ENCODE results near the gene NPIPA8. TPM values are rescaled to one million over a fixed set of nuclear protein-coding genes. Genes with fewer than 3 reads are reported as not detected.
A peak's percentile ranks its signal among the peaks of the same experiment; 100 is the strongest.
"Not testable (repeated sequence)": the region's sequence is repeated elsewhere in the genome, so short reads cannot be mapped to it uniquely, and the experiment has no call there.

Gene NPIPA8
- total RNA-seq (2011; cell fraction: chromatin; rRNA removed; ENCODE audit: low replicate concordance), result 4.8 and 17.6 TPM in 2 replicates
- 1.7 and 2.2 TPM in 2 replicates for total RNA-seq (2011; cell fraction: nucleolus; rRNA removed)
- total RNA-seq (2011; cell fraction: nucleoplasm; rRNA removed), result 1.2 TPM in 2 replicates
- total RNA-seq (2014; rRNA removed), result 1.8 and 4.8 TPM in 2 replicates
- total RNA-seq (2014; rRNA removed; fragmentation: Illumina TruSeq; extraction: Trizol), result 11.0 and 11.2 TPM in 2 replicates
- total RNA-seq (2015; rRNA removed; fragmentation: Illumina TruSeq; extraction: Trizol), result 9.8 and 17.3 TPM in 2 replicates
- 10.9 and 12.1 TPM in 2 replicates for total RNA-seq (2021)
- polyA plus RNA-seq (2011; rRNA removed), result 4.6 and 5.3 TPM in 2 replicates
- 6.7 and 13.4 TPM in 2 replicates for polyA plus RNA-seq (2011; cell fraction: cytosol; rRNA removed)
- polyA plus RNA-seq (2011; cell fraction: nucleus; rRNA removed), result 3.1 and 19.7 TPM in 2 replicates
- polyA plus RNA-seq (2012), result 10.9 and 11.4 TPM in 2 replicates
- 15.0 and 28.9 TPM in 2 replicates for polyA plus RNA-seq (2014; fragmentation: Illumina TruSeq; extraction: Trizol)
- 1 to 10 TPM; 2.9 to 3.0 TPM for polyA plus RNA-seq (2014; fragmentation: Nextera tagmentation; extraction: Ambion mirVana)
- 9.1 and 12.0 TPM in 2 replicates for polyA plus RNA-seq (2014; rRNA removed)
- 0.60 TPM in 1 of 2 replicates, not detected in the other for polyA minus RNA-seq (2011; rRNA and poly(A)+ RNA removed)
- polyA minus RNA-seq (2011; cell fraction: cytosol; rRNA and poly(A)+ RNA removed), result 1.3 TPM in 1 of 2 replicates, not detected in the other
- 0.89 TPM in 1 of 2 replicates, not detected in the other for polyA minus RNA-seq (2011; cell fraction: nucleus; rRNA and poly(A)+ RNA removed)
- Bru-seq, nascent RNA, result not detected
- percentile 6 among the genes with signal in this experiment for BruChase-seq, experiment 1, labeled RNA remaining after a 2-hour chase
- not detected for BruChase-seq, experiment 2, labeled RNA remaining after a 6-hour chase
- long read RNA-seq, experiment 1, partial matches to known transcripts, result 2 of 2 reads
- long read RNA-seq, experiment 1, other reads (novel, unspliced or antisense), result 0 of 2 reads
- long read RNA-seq, experiment 2, result 0 reads
- long read RNA-seq, experiment 3, result 0 reads

GRCh38 chr16:18336636-18337035 lies at the start of gene NPIPA8:
Gene NPIPA8, minus strand, starts transcription at chr16:18336736. Its CDS starts 4,074 bp downstream, at chr16:18332662.
- FAIRE-seq; BruUV-seq (replicated peaks); H3K4me1 ChIP-seq (replicated peaks in 1 of 2; ENCODE audit: control insufficient read depth in 2 of 2, insufficient read depth in 2 of 2, low read length in 2 of 2); H4K20me1 ChIP-seq (replicated peaks; ENCODE audit: control insufficient read depth, insufficient read depth, low read length); CTCF ChIA-PET (ENCODE audit: low intra/inter-chr PET ratio); H3K36me3 ChIP-seq (ENCODE audit: control insufficient read depth, insufficient read depth, low read length); H3K4me2 ChIP-seq (ENCODE audit: insufficient read depth, low read length); H3K79me2 ChIP-seq (ENCODE audit: control insufficient read depth, insufficient read depth, low read length); H3K9ac ChIP-seq (ENCODE audit: insufficient read depth in 1 of 2, low read depth in 2 of 2, low read length in 2 of 2); ATAC-seq; DNase-seq (ENCODE audit: extremely low read depth in 1 of 4, low spot score in 3 of 4); H3K9me3 ChIP-seq (replicated peaks; ENCODE audit: control insufficient read depth, insufficient read depth, low read depth, low read length); H3K4me3 ChIP-seq; H2AFZ ChIP-seq (ENCODE audit: low read depth, low read length); POLR2A ChIA-PET; H3K27ac ChIP-seq (ENCODE audit: extremely low read depth, low read depth, low read length); intact Hi-C loops (cut with micrococcal nuclease); H3K27me3 ChIP-seq (ENCODE audit: control insufficient read depth in 2 of 2, insufficient read depth in 2 of 2, low read length in 2 of 2); H3K9me1 ChIP-seq (ENCODE audit: control insufficient read depth, insufficient read depth, low read length); in situ Hi-C loops (cut with MboI): not testable (repeated sequence)
- no CpG with 5 or more reads among the region's 21 CpGs for WGBS (ENCODE audit: insufficient coverage, low coverage, missing lambda C conversion rate)

GRCh38 chr16:18385285-18385684 lies 48.7 kb upstream of the NPIPA8 start:
- H3K79me2 ChIP-seq (ENCODE audit: control insufficient read depth, insufficient read depth, low read length); DNase-seq (ENCODE audit: extremely low read depth in 1 of 4, low spot score in 3 of 4); H3K4me3 ChIP-seq; H3K9me1 ChIP-seq (ENCODE audit: control insufficient read depth, insufficient read depth, low read length); H2AFZ ChIP-seq (ENCODE audit: low read depth, low read length); CTCF ChIA-PET (ENCODE audit: low intra/inter-chr PET ratio); H3K4me2 ChIP-seq (ENCODE audit: insufficient read depth, low read length); BruUV-seq (replicated peaks); intact Hi-C loops (cut with micrococcal nuclease); H3K36me3 ChIP-seq (ENCODE audit: control insufficient read depth, insufficient read depth, low read length); H3K4me1 ChIP-seq (replicated peaks in 1 of 2; ENCODE audit: control insufficient read depth in 2 of 2, insufficient read depth in 2 of 2, low read length in 2 of 2); FAIRE-seq; H4K20me1 ChIP-seq (replicated peaks; ENCODE audit: control insufficient read depth, insufficient read depth, low read length); in situ Hi-C loops (cut with MboI); H3K27me3 ChIP-seq (ENCODE audit: control insufficient read depth in 2 of 2, insufficient read depth in 2 of 2, low read length in 2 of 2); H3K9ac ChIP-seq (ENCODE audit: insufficient read depth in 1 of 2, low read depth in 2 of 2, low read length in 2 of 2); H3K27ac ChIP-seq (ENCODE audit: extremely low read depth, low read depth, low read length); POLR2A ChIA-PET; ATAC-seq; H3K9me3 ChIP-seq (replicated peaks; ENCODE audit: control insufficient read depth, insufficient read depth, low read depth, low read length): not testable (repeated sequence)
- WGBS (ENCODE audit: insufficient coverage, low coverage, missing lambda C conversion rate), result no CpG with 5 or more reads among the region's 33 CpGs

GRCh38 chr16:18384869-18385268 lies 48.3 kb upstream of the NPIPA8 start:
- H3K79me2 ChIP-seq (ENCODE audit: control insufficient read depth, insufficient read depth, low read length); in situ Hi-C loops (cut with MboI); H3K9me3 ChIP-seq (replicated peaks; ENCODE audit: control insufficient read depth, insufficient read depth, low read depth, low read length); DNase-seq (ENCODE audit: extremely low read depth in 1 of 4, low spot score in 3 of 4); CTCF ChIA-PET (ENCODE audit: low intra/inter-chr PET ratio); H4K20me1 ChIP-seq (replicated peaks; ENCODE audit: control insufficient read depth, insufficient read depth, low read length); BruUV-seq (replicated peaks); FAIRE-seq; H3K9ac ChIP-seq (ENCODE audit: insufficient read depth in 1 of 2, low read depth in 2 of 2, low read length in 2 of 2); H3K27ac ChIP-seq (ENCODE audit: extremely low read depth, low read depth, low read length); ATAC-seq; H3K9me1 ChIP-seq (ENCODE audit: control insufficient read depth, insufficient read depth, low read length); H3K36me3 ChIP-seq (ENCODE audit: control insufficient read depth, insufficient read depth, low read length); H3K4me2 ChIP-seq (ENCODE audit: insufficient read depth, low read length); POLR2A ChIA-PET; H3K4me1 ChIP-seq (replicated peaks in 1 of 2; ENCODE audit: control insufficient read depth in 2 of 2, insufficient read depth in 2 of 2, low read length in 2 of 2); H2AFZ ChIP-seq (ENCODE audit: low read depth, low read length); H3K4me3 ChIP-seq; H3K27me3 ChIP-seq (ENCODE audit: control insufficient read depth in 2 of 2, insufficient read depth in 2 of 2, low read length in 2 of 2); intact Hi-C loops (cut with micrococcal nuclease): not testable (repeated sequence)
- no CpG with 5 or more reads among the region's 31 CpGs for WGBS (ENCODE audit: insufficient coverage, low coverage, missing lambda C conversion rate)

Measured in K562 (cell line).